ENCODE data around the gene NR0B1. TPM values are rescaled to one million over a fixed set of nuclear protein-coding genes. Genes with fewer than 3 reads are reported as not detected.

Gene NR0B1
- total and polyA plus RNA-seq, 2 experiments from 2014 or later: not detected

GRCh38 chrX:30283456-30284200 is 25.6 kb downstream of the NR0B1 start:
- H3K4me1 ChIP-seq (ENCODE audit: insufficient read depth): peaks cover 25% of the 10 kb centered on the region
- 11 to 25% methylated on average over 3 of the region's 3 CpGs for WGBS, 2 experiments (ENCODE audit: low coverage in 1 of 2, low lambda C conversion rate in 2 of 2, missing lambda C conversion rate in 2 of 2)
- no peaks in the 10 kb centered on the region for H3K36me3 ChIP-seq (ENCODE audit: low read depth)
- H3F3A ChIP-seq (ENCODE audit: insufficient read depth): peaks cover 20% of the 10 kb centered on the region
- no peaks in the 10 kb centered on the region for H3K79me2 ChIP-seq (ENCODE audit: insufficient read depth)
- H4K20me1 ChIP-seq (ENCODE audit: insufficient read depth): no peaks in the 10 kb centered on the region
- H3K27me3 ChIP-seq (replicated peaks; ENCODE audit: insufficient read depth): no peaks in the 10 kb centered on the region
- in situ Hi-C loops (cut with MboI): loop anchor here (25.0 kb wide), 1 partner anchor 429 kb away; no protein-coding TSS in a partner anchor
- peak overlapping the region; percentile 57 for H3K4me3 ChIP-seq
- peak overlapping the region; percentile 57 for H3K4me2 ChIP-seq (ENCODE audit: unreplicated experiment)
- peak overlapping the region; percentile 75 for H3K9ac ChIP-seq
- H3K27ac ChIP-seq: peak overlapping the region; percentile 96
- H2AFZ ChIP-seq: peak overlapping the region; percentile 58; the same call in 1 of the 2 replicates
- TF ChIP-seq EZH2 (IDR thresholded peaks at IDR 0.05; ENCODE audit: insufficient read depth, poor library complexity, severe bottlenecking): no peak
- no peak for TF ChIP-seq EZH2phosphoT487 (IDR thresholded peaks at IDR 0.05; ENCODE audit: insufficient read depth, low read depth)
- H3K9me3 ChIP-seq (ENCODE audit: low read depth): no peaks in the 10 kb centered on the region
- DNase-seq: peak; percentile 85
- no peaks in the 10 kb centered on the region for H3K9me2 ChIP-seq (ENCODE audit: insufficient read depth)

GRCh38 chrX:30282527-30282926 is 26.7 kb downstream of the NR0B1 start:
- Histone ChIP-seq H3K27me3 (replicated peaks; ENCODE audit: insufficient read depth) (no peaks in the 10 kb centered on the region), H2AFZ (no peak overlapping the region), H3F3A (ENCODE audit: insufficient read depth) (peaks cover 20% of the 10 kb centered on the region), H3K4me1 (ENCODE audit: insufficient read depth) (peaks cover 25% of the 10 kb centered on the region), H3K27ac (peak overlapping the region; percentile 96), H3K4me3 (no peak overlapping the region), H3K9me3 (ENCODE audit: low read depth) (no peaks in the 10 kb centered on the region), H3K36me3 (ENCODE audit: low read depth) (no peaks in the 10 kb centered on the region), H3K4me2 (ENCODE audit: unreplicated experiment) (peak overlapping the region; percentile 42), H4K20me1 (ENCODE audit: insufficient read depth) (no peaks in the 10 kb centered on the region), H3K9ac (peak overlapping the region; percentile 59; the same call in 1 of the 2 replicates), H3K79me2 (ENCODE audit: insufficient read depth) (no peaks in the 10 kb centered on the region), H3K9me2 (ENCODE audit: insufficient read depth) (no peaks in the 10 kb centered on the region)
- TF ChIP-seq EZH2 (IDR thresholded peaks at IDR 0.05; ENCODE audit: insufficient read depth, poor library complexity, severe bottlenecking) (no peak), EZH2phosphoT487 (IDR thresholded peaks at IDR 0.05; ENCODE audit: insufficient read depth, low read depth) (no peak)
- in situ Hi-C loops (cut with MboI): loop anchor here (25.0 kb wide), 1 partner anchor 430 kb away; no protein-coding TSS in a partner anchor
- DNase-seq: peak; percentile 23

- Histone ChIP-seq H3F3A (ENCODE audit: insufficient read depth) (peaks cover 20% of the 10 kb centered on the region), H3K9ac (no peak overlapping the region), H4K20me1 (ENCODE audit: insufficient read depth) (no peaks in the 10 kb centered on the region), H2AFZ (no peak overlapping the region), H3K79me2 (ENCODE audit: insufficient read depth) (no peaks in the 10 kb centered on the region), H3K27me3 (replicated peaks; ENCODE audit: insufficient read depth) (no peaks in the 10 kb centered on the region), H3K9me3 (ENCODE audit: low read depth) (no peaks in the 10 kb centered on the region), H3K4me1 (ENCODE audit: insufficient read depth) (peaks cover 25% of the 10 kb centered on the region), H3K9me2 (ENCODE audit: insufficient read depth) (no peaks in the 10 kb centered on the region), H3K4me3 (no peak overlapping the region), H3K36me3 (ENCODE audit: low read depth) (no peaks in the 10 kb centered on the region), H3K27ac (no peak overlapping the region), H3K4me2 (ENCODE audit: unreplicated experiment) (no peak overlapping the region)
- TF ChIP-seq EZH2phosphoT487 (IDR thresholded peaks at IDR 0.05; ENCODE audit: insufficient read depth, low read depth) (no peak), EZH2 (IDR thresholded peaks at IDR 0.05; ENCODE audit: insufficient read depth, poor library complexity, severe bottlenecking) (no peak)
- in situ Hi-C loops (cut with MboI): loop anchor here (25.0 kb wide), 1 partner anchor 432 kb away; no protein-coding TSS in a partner anchor
- 84 to 90% methylated on average over 1 of the region's 1 CpG for WGBS, 2 experiments (ENCODE audit: low coverage in 1 of 2, low lambda C conversion rate in 2 of 2, missing lambda C conversion rate in 2 of 2)
- DNase-seq: no peak
Observed at GRCh38 chrX:30280428-30280827, 28.8 kb downstream of the NR0B1 start.

- no peaks in the 10 kb centered on the region for H3K79me2 ChIP-seq (ENCODE audit: insufficient read depth)
- H3K4me3 ChIP-seq: no peak overlapping the region
- no peaks in the 10 kb centered on the region for H3K9me2 ChIP-seq (ENCODE audit: insufficient read depth)
- no peak overlapping the region for H3K9ac ChIP-seq
- no peaks in the 10 kb centered on the region for H3K36me3 ChIP-seq (ENCODE audit: low read depth)
- H3K27ac ChIP-seq: no peak overlapping the region
- peak; percentile 59 for DNase-seq
- 0% methylated on average over 1 of the region's 1 CpG for WGBS, 2 experiments (ENCODE audit: low coverage in 1 of 2, low lambda C conversion rate in 2 of 2, missing lambda C conversion rate in 2 of 2)
- TF ChIP-seq EZH2phosphoT487 (IDR thresholded peaks at IDR 0.05; ENCODE audit: insufficient read depth, low read depth) (no peak), EZH2 (IDR thresholded peaks at IDR 0.05; ENCODE audit: insufficient read depth, poor library complexity, severe bottlenecking) (no peak)
- in situ Hi-C loops (cut with MboI): loop anchor here (10.0 to 25.0 kb wide), 2 partner anchors 226 to 434 kb away; no protein-coding TSS in a partner anchor
- H3K9me3 ChIP-seq (ENCODE audit: low read depth): no peaks in the 10 kb centered on the region
- H4K20me1 ChIP-seq (ENCODE audit: insufficient read depth): no peaks in the 10 kb centered on the region
- H3K27me3 ChIP-seq (replicated peaks; ENCODE audit: insufficient read depth): no peaks in the 10 kb centered on the region
- H3K4me2 ChIP-seq (ENCODE audit: unreplicated experiment): no peak overlapping the region
- H3F3A ChIP-seq (ENCODE audit: insufficient read depth): peaks cover 6% of the 10 kb centered on the region
- H3K4me1 ChIP-seq (ENCODE audit: insufficient read depth): peaks cover 12% of the 10 kb centered on the region
- no peak overlapping the region for H2AFZ ChIP-seq
Observed at GRCh38 chrX:30278365-30278764, 30.8 kb downstream of the NR0B1 start.
